Measurements from ENCODE around the gene ADAM15.
A peak's percentile ranks its signal among the peaks of the same experiment; 100 is the strongest.

The ADAM15 gene

DNA sequence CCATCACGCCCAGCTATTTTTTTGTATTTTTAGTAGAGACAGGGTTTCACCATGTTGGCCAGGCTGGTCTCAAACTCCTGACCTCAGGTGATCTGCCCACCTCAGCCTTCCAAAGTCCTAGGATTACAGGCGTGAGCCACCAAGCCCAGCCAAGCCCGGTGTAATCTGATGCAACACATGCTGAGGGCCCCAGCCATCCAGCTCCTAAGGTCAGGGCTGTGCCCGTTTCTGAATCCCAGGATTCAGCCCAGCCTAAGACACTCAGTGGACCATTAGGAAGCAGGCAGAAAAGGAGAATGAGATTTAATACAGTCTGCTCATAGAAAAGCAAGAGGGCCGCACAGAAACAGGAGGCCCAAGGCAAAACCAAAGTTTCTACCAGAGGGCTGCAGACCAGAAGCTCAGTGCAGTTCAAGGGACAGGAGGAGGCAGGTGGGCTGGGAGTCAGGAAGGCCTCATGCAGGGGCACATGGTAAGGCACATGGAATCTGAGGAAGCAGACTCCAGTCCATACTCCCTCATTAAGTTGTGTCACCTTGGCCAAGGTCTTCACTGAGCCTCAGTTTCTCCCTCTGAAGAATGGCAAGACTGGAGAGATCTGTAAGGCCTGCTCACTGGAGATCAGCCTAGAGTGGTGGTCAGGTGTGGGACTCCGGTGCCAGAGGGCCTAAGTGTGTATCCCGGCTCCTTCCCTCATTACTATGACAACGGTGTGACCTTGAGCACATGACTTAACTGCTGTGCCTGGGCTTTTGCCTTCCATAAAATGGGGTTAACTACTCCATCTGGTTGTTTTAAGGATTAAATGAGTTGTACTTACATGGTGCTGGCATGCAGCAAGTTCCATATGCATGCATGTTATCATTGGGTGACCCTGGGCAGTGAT, 2.4 kb upstream of the ADAM15 start:
- Histone ChIP-seq H3K27ac (ENCODE audit: extremely low read depth, low read depth, low read length) (no peak overlapping the region), H3K9me3 (ENCODE audit: control insufficient read depth, insufficient read depth, low read depth, low read length) (no peaks in the 10 kb centered on the region), H3K36me3 (ENCODE audit: control insufficient read depth in 2 of 2, insufficient read depth in 1 of 2, low read length in 2 of 2) (peaks cover 0 to 6% of the 10 kb centered on the region in 2 experiments; a peak in 1 of 3 replicates), H3K4me3 (ENCODE audit: low read depth, low read length) (no peak overlapping the region), H3K4me1 (ENCODE audit: control insufficient read depth, insufficient read depth, low read length) (peaks cover 9% of the 10 kb centered on the region)
- TF ChIP-seq PRDM1 (tag by site-specific recombination; IDR thresholded peaks at IDR 0.05) (no peak), MYNN (tag by site-specific recombination; IDR thresholded peaks at IDR 0.05; ENCODE audit: borderline replicate concordance) (no peak), ZNF501 (tag by site-specific recombination; IDR thresholded peaks at IDR 0.05) (no peak), OVOL3 (tag by site-specific recombination; IDR thresholded peaks at IDR 0.05) (no peak), ZFHX2 (tag by site-specific recombination; conservative IDR thresholded peaks at IDR 0.05) (peak; percentile 22; the same call in 1 of the 2 replicates), ZNF366 (tag by site-specific recombination; conservative IDR thresholded peaks at IDR 0.05) (no peak), ZBTB48 (tag by site-specific recombination; IDR thresholded peaks at IDR 0.05) (no peak), ZNF174 (tag by site-specific recombination; IDR thresholded peaks at IDR 0.05) (no peak), ZNF701 (tag by site-specific recombination; IDR thresholded peaks at IDR 0.05) (no peak), ZBTB17 (tag by site-specific recombination; IDR thresholded peaks at IDR 0.05) (0 out of 2 replicates have a peak, but pooled peaks have one; percentile 32), ZNF214 (tag by site-specific recombination; IDR thresholded peaks at IDR 0.05; ENCODE audit: borderline replicate concordance) (no peak), ZNF660 (tag by site-specific recombination; IDR thresholded peaks at IDR 0.05) (no peak), ZNF621 (tag by site-specific recombination; IDR thresholded peaks at IDR 0.05) (no peak), ZBTB8A (tag by site-specific recombination; IDR thresholded peaks at IDR 0.05) (peak; percentile 66), HOXA7 (CRISPR knock-in tag; IDR thresholded peaks at IDR 0.05; ENCODE audit: borderline replicate concordance) (no peak), ZNF341 (tag by site-specific recombination; IDR thresholded peaks at IDR 0.05; ENCODE audit: low read depth) (no peak), ZNF335 (tag by site-specific recombination; conservative IDR thresholded peaks at IDR 0.05) (peak; percentile 49), ZNF664 (tag by site-specific recombination; IDR thresholded peaks at IDR 0.05) (0 out of 2 replicates have a peak, but pooled peaks have one; percentile 28), ZFP3 (tag by site-specific recombination; IDR thresholded peaks at IDR 0.05; ENCODE audit: low read depth) (no peak), ZNF76 (tag by site-specific recombination; IDR thresholded peaks at IDR 0.05; ENCODE audit: borderline replicate concordance, low read depth) (no peak)
- TF ChIP-seq, protein P1, sequence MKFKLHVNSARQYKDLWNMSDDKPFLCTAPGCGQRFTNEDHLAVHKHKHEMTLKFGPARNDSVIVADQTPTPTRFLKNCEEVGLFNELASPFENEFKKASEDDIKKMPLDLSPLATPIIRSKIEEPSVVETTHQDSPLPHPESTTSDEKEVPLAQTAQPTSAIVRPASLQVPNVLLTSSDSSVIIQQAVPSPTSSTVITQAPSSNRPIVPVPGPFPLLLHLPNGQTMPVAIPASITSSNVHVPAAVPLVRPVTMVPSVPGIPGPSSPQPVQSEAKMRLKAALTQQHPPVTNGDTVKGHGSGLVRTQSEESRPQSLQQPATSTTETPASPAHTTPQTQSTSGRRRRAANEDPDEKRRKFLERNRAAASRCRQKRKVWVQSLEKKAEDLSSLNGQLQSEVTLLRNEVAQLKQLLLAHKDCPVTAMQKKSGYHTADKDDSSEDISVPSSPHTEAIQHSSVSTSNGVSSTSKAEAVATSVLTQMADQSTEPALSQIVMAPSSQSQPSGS (tag by site-specific recombination; IDR thresholded peaks at IDR 0.05; ENCODE audit: low read depth), result no peak
- TF ChIP-seq, protein P2, sequence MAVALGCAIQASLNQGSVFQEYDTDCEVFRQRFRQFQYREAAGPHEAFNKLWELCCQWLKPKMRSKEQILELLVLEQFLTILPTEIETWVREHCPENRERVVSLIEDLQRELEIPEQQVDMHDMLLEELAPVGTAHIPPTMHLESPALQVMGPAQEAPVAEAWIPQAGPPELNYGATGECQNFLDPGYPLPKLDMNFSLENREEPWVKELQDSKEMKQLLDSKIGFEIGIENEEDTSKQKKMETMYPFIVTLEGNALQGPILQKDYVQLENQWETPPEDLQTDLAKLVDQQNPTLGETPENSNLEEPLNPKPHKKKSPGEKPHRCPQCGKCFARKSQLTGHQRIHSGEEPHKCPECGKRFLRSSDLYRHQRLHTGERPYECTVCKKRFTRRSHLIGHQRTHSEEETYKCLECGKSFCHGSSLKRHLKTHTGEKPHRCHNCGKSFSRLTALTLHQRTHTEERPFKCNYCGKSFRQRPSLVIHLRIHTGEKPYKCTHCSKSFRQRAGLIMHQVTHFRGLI (tag by site-specific recombination; IDR thresholded peaks at IDR 0.05), result peak; percentile 91
- TF ChIP-seq, protein P3, sequence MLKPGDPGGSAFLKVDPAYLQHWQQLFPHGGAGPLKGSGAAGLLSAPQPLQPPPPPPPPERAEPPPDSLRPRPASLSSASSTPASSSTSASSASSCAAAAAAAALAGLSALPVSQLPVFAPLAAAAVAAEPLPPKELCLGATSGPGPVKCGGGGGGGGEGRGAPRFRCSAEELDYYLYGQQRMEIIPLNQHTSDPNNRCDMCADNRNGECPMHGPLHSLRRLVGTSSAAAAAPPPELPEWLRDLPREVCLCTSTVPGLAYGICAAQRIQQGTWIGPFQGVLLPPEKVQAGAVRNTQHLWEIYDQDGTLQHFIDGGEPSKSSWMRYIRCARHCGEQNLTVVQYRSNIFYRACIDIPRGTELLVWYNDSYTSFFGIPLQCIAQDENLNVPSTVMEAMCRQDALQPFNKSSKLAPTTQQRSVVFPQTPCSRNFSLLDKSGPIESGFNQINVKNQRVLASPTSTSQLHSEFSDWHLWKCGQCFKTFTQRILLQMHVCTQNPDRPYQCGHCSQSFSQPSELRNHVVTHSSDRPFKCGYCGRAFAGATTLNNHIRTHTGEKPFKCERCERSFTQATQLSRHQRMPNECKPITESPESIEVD (tag by site-specific recombination; IDR thresholded peaks at IDR 0.05), result no peak
- POLR2A ChIA-PET, result no interaction called here
- CTCF ChIA-PET, result interaction anchor here (0.6 to 9.2 kb wide), 13 partner anchors 10 to 425 kb away, joined by 3 to 94 read pairs (median 4); partner anchors contain the start of gene KRTCAP2

Measured in HEK293 (cell line).